Endothelial cell of umbilical vein (primary cell): ENCODE measurements around the gene SMIM41.

Source experiments
- EZH2 ChIP-seq: IDR thresholded peaks from 2 replicates; pipeline ENCODE4 v1.6.1; 2012; ENCODE audit warnings: borderline replicate concordance, low read depth, mild to moderate bottlenecking, moderate library complexity, low read length, inconsistent platforms; ENCODE audit not compliant: severe bottlenecking
- GATA2 ChIP-seq: IDR thresholded peaks from 2 replicates; pipeline ENCODE4 v1.7.0; 2011; ENCODE audit warnings: low read depth, mild to moderate bottlenecking, moderate library complexity, mixed read lengths, low read length; ENCODE audit not compliant: insufficient read length, insufficient read depth
- POLR2A ChIP-seq: IDR thresholded peaks from 2 replicates; pipeline ENCODE4 v1.6.1; 2012; ENCODE audit warnings: low read depth, mild to moderate bottlenecking, control low read depth, low read length
- POLR2AphosphoS5 ChIP-seq: IDR thresholded peaks from 2 replicates; pipeline ENCODE4 v1.6.1; 2012; ENCODE audit warnings: low read depth, mild to moderate bottlenecking, control low read depth, low read length, moderate library complexity; ENCODE audit not compliant: insufficient read depth
- TF ChIP-seq, protein P1 (sequence below), 2 donors: IDR thresholded peaks; 1 replicate in 1 of 2; 2 replicates in 1 of 2; pipeline ENCODE4 v1.5.1; 2011; ENCODE audit warnings: low read length in 2 of 2, mild to moderate bottlenecking in 2 of 2, moderate library complexity in 2 of 2, control low read depth in 1 of 2, inconsistent platforms in 1 of 2, low read depth in 1 of 2; ENCODE audit not compliant: insufficient read depth in 1 of 2; ENCODE audit errors: extremely low read depth in 1 of 2
- TF ChIP-seq, protein P2 (sequence below): IDR thresholded peaks from 2 replicates; pipeline ENCODE4 v1.6.1; 2011; ENCODE audit not compliant: insufficient read depth, insufficient read length

DNA sequence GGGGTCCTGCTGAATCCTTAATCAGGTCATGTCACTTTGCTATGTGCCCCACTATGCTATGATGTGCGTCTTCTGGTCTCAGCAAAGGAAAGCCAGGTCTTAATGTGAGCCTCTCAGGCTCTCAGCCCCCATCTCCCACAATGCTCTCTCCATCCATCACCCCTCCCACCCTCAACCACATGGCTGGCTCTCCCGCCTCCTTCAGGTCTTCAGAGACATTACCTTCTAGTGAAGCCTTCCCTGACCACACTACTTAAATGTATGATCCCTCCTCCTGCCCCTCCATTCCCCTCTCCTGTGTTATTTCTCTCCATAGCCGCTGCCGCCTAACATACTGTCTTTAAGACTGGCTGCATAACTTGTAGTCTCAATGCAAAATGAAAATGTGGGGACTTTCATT lies 61.8 kb downstream of the SMIM41 start:
- TF ChIP-seq, protein P1, sequence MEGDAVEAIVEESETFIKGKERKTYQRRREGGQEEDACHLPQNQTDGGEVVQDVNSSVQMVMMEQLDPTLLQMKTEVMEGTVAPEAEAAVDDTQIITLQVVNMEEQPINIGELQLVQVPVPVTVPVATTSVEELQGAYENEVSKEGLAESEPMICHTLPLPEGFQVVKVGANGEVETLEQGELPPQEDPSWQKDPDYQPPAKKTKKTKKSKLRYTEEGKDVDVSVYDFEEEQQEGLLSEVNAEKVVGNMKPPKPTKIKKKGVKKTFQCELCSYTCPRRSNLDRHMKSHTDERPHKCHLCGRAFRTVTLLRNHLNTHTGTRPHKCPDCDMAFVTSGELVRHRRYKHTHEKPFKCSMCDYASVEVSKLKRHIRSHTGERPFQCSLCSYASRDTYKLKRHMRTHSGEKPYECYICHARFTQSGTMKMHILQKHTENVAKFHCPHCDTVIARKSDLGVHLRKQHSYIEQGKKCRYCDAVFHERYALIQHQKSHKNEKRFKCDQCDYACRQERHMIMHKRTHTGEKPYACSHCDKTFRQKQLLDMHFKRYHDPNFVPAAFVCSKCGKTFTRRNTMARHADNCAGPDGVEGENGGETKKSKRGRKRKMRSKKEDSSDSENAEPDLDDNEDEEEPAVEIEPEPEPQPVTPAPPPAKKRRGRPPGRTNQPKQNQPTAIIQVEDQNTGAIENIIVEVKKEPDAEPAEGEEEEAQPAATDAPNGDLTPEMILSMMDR (IDR thresholded peaks at IDR 0.05; ENCODE audit: extremely low read depth in 1 of 2, insufficient read depth in 1 of 2, low read depth in 1 of 2, low read length in 2 of 2) = no peak
- TF ChIP-seq EZH2 (no peak), POLR2AphosphoS5 (no peak), POLR2A (no peak), GATA2 (no peak)
- TF ChIP-seq, protein P2, sequence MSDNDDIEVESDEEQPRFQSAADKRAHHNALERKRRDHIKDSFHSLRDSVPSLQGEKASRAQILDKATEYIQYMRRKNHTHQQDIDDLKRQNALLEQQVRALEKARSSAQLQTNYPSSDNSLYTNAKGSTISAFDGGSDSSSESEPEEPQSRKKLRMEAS = no peak
